GM12878 (cell line): ENCODE results near the gene EXOC4. TPM values are rescaled to one million over a fixed set of nuclear protein-coding genes. Genes with fewer than 3 reads are reported as not detected.

Experiments used
- ATAC-seq: fragments of 200-7000 bp; cut with Tn5 transposase; 3 replicates; pipeline ENCODE4 v1.9.1; 2020; ENCODE audit warnings: mild to moderate bottlenecking, moderate library complexity
- BruUV-seq: library from RNA; stranded (reverse); fragments of 400-500 nt; replicated peaks from 2 replicates; lab custom pipeline; 2021; lab: Mats Ljungman, UMichigan
- CTCF ChIA-PET: fragments of 300-600 bp; sonication (Branson Sonifier 250); formaldehyde crosslinking; extraction: SDS; loops from one replicate; lab custom pipeline; 2021; ENCODE audit warnings: inconsistent platforms; lab: Yijun Ruan, JAX
- POLR2A ChIA-PET: fragments of 350-600 bp; formaldehyde crosslinking; extraction: SDS; loops from one replicate; lab custom pipeline; 2021; ENCODE audit warnings: inconsistent platforms; lab: Charles Lee
- RAD21 ChIA-PET: fragments of 300-600 bp; sonication (Branson Sonifier 250); formaldehyde crosslinking; loops from one replicate; lab custom pipeline; 2023; ENCODE audit warnings: antibody characterized with exemption; ENCODE audit not compliant: unreplicated experiment; lab: Charles Lee
- SMC1A ChIA-PET: fragments of 300-600 bp; sonication (Branson Sonifier 250); formaldehyde crosslinking; loops from one replicate; lab custom pipeline; 2023; ENCODE audit not compliant: unreplicated experiment, uncharacterized antibody; lab: Charles Lee
- DNase-seq: peaks from one replicate; pipeline ENCODE4 v3.0.0-alpha.2; 2011; ENCODE audit warnings: low read depth, low spot score
- FAIRE-seq: peaks from 3 replicates; lab custom pipeline; 2011; peaks lifted over from hg19 to GRCh38; lab: Jason Lieb, UNC
- H2AFZ ChIP-seq: 2 replicates; pipeline ENCODE4 v1.6.0; 2011; ENCODE audit warnings: low read depth, low read length, control low read depth; ENCODE audit not compliant: control insufficient read depth
- H3K27ac ChIP-seq: 2 replicates; pipeline ENCODE4 v1.5.1; 2011; ENCODE audit warnings: control low read depth; ENCODE audit not compliant: control insufficient read depth, insufficient read depth
- H3K27me3 ChIP-seq, 2 experiments: replicated peaks in 1 of 2; 2 replicates each; pipeline versions ENCODE4 v1.6.0 to v1.6.1; 2011; ENCODE audit warnings: low read length in 1 of 2; ENCODE audit not compliant: control insufficient read depth in 2 of 2, insufficient read depth in 2 of 2
- H3K36me3 ChIP-seq, 2 experiments: 2 replicates each; pipeline ENCODE4 v1.5.1; 2011; ENCODE audit warnings: low read length in 1 of 2; ENCODE audit not compliant: control insufficient read depth in 2 of 2, insufficient read depth in 2 of 2
- H3K4me1 ChIP-seq: 2 replicates; pipeline ENCODE4 v1.6.1; 2011; ENCODE audit warnings: mild to moderate bottlenecking, low read length, moderate library complexity, mixed read lengths; ENCODE audit not compliant: control insufficient read depth, insufficient read depth
- H3K4me2 ChIP-seq: 2 replicates; pipeline ENCODE4 v1.6.0; 2011; ENCODE audit warnings: control low read depth; ENCODE audit not compliant: control insufficient read depth, insufficient read depth
- H3K4me3 ChIP-seq: fragments of 200-600 bp; sonication (generic); 2 replicates; pipeline ENCODE4 v1.5.1; 2016
- H3K79me2 ChIP-seq: 2 replicates; pipeline ENCODE4 v1.6.0; 2011; ENCODE audit warnings: low read length; ENCODE audit not compliant: control insufficient read depth, insufficient read depth
- H3K9ac ChIP-seq: 2 replicates; pipeline ENCODE4 v1.8.0; 2011; ENCODE audit warnings: low read length, control low read depth, mixed read lengths; ENCODE audit not compliant: control insufficient read depth, insufficient read depth
- H3K9me3 ChIP-seq: replicated peaks from 3 replicates; pipeline ENCODE4 v1.5.1; 2011; ENCODE audit warnings: mild to moderate bottlenecking, low read length; ENCODE audit not compliant: control insufficient read depth, insufficient read depth
- H4K20me1 ChIP-seq: 2 replicates; pipeline ENCODE4 v1.6.0; 2011; ENCODE audit not compliant: control insufficient read depth, insufficient read depth
- MLLT1 ChIP-seq: fragments of 450-650 bp; IDR thresholded peaks from 2 replicates; pipeline ENCODE4 v1.6.1; 2016; ENCODE audit warnings: mild to moderate bottlenecking
- NFXL1 ChIP-seq: fragments of 450-650 bp; IDR thresholded peaks from 2 replicates; pipeline ENCODE4 v1.6.1; 2017; ENCODE audit warnings: antibody characterized with exemption, mild to moderate bottlenecking, borderline replicate concordance
- PKNOX1 ChIP-seq: fragments of 450-650 bp; IDR thresholded peaks from 2 replicates; pipeline ENCODE4 v1.6.1; 2016; ENCODE audit warnings: mild to moderate bottlenecking
- RELB ChIP-seq: fragments of 450-650 bp; IDR thresholded peaks from 2 replicates; pipeline ENCODE4 v1.6.1; 2017; ENCODE audit warnings: low read depth, mild to moderate bottlenecking, moderate library complexity
- SUZ12 ChIP-seq: fragments of 200-600 bp; sonication (generic); IDR thresholded peaks from one replicate; pipeline ENCODE4 v1.6.1; 2018; ENCODE audit warnings: antibody characterized with exemption, mild to moderate bottlenecking; ENCODE audit not compliant: unreplicated experiment
- WGBS: methylation state at CpG from one replicate; pipeline ENCODE4 v1.1.6; 2016; ENCODE audit warnings: low lambda C conversion rate; ENCODE audit not compliant: insufficient replicate concordance, insufficient coverage; ENCODE audit errors: missing lambda C conversion rate; 5-methylcytosine and 5-hydroxymethylcytosine counted together
- in situ Hi-C: fragments of 300-500 bp; cut with MboI; formaldehyde crosslinking; loops from 9 replicates; pipeline ENCODE4 v1.14.3; 2018; ENCODE audit warnings: mixed read lengths
- intact Hi-C: fragments of 100-400 bp; cut with micrococcal nuclease; formaldehyde crosslinking; loops from one replicate; pipeline ENCODE4 v1.14.2; 2022; ENCODE audit not compliant: unreplicated experiment
- polyA plus RNA-seq, 11 experiments: library from polyadenylated mRNA; depleted of rRNA in 4 of 11; unstranded in 6 of 11; stranded (reverse) in 5 of 11; fragments of >200 nt; fragmentation: Nextera tagmentation in 4 of 11; fragmentation: Illumina TruSeq in 1 of 11; extraction: Ambion mirVana in 4 of 11; extraction: Trizol in 1 of 11; gene quantifications; 1 replicate in 1 of 11; 2 replicates in 10 of 11; pipeline versions ENCODE4 v1.2.1 to v1.2.3, GENCODE V29; 2011 to 2016; ENCODE audit warnings: inconsistent platforms in 2 of 11, missing spikeins in 2 of 11, low read depth in 1 of 11
- total RNA-seq, 4 experiments: library from RNA; depleted of rRNA in 3 of 4; stranded (reverse); fragments of >200 nt in 3 of 4; fragmentation: Illumina TruSeq in 1 of 4; extraction: Trizol in 1 of 4; gene quantifications; 2 replicates each; pipeline versions ENCODE4 v1.2.1 to v1.2.3, GENCODE V29; 2013 to 2021

The EXOC4 gene
- total and polyA plus RNA-seq, 10 of the 15 experiments (the other 5 are each of a cell fraction or from before 2014, with no cell fraction given) = 13.2 to 44.5 (median 29.6) TPM

GRCh38 chr7:133674079-133674763 is 421.3 kb downstream of the EXOC4 start:
- intact Hi-C loops = no loop called here
- Histone ChIP-seq H3K36me3 (no peaks in the 10 kb centered on the region), H3K4me2 (no peak overlapping the region), H3K27ac (no peak overlapping the region), H3K4me1 (no peaks in the 10 kb centered on the region), H3K79me2 (no peaks in the 10 kb centered on the region), H3K9me3 (no peaks in the 10 kb centered on the region), H3K4me3 (no peak overlapping the region), H3K9ac (no peak overlapping the region)
- 100% methylated on average over 2 of the region's 2 CpGs for WGBS
- RAD21 ChIA-PET = no interaction called here
- no peak for TF ChIP-seq RELB
- TF ChIP-seq MLLT1 = no peak
- no peak for TF ChIP-seq SUZ12
- TF ChIP-seq NFXL1 = no peak
- TF ChIP-seq PKNOX1 = no peak
- TF ChIP-seq, all 136 proteins: peak for 0
- ATAC-seq (no peak), DNase-seq (no peak), FAIRE-seq (no peak)
- H4K20me1 ChIP-seq = no peaks in the 10 kb centered on the region
- no peak overlapping the region for H2AFZ ChIP-seq
- ChIA-PET POLR2A (no interaction called here), SMC1A (interaction anchor here (0.6 kb wide), 1 partner anchor 255 kb away, joined by 3 read pairs; no protein-coding TSS in a partner anchor), CTCF (no interaction called here)
- H3K27me3 ChIP-seq = no peaks in the 10 kb centered on the region
- in situ Hi-C loops = no loop called here
- BruUV-seq = no TSS peak
